ENCODE data around the gene KRT33A.
"Not testable (repeated sequence)": the region's sequence is repeated elsewhere in the genome, so short reads cannot be mapped to it uniquely, and the experiment has no call there.

The KRT33A gene

DNA sequence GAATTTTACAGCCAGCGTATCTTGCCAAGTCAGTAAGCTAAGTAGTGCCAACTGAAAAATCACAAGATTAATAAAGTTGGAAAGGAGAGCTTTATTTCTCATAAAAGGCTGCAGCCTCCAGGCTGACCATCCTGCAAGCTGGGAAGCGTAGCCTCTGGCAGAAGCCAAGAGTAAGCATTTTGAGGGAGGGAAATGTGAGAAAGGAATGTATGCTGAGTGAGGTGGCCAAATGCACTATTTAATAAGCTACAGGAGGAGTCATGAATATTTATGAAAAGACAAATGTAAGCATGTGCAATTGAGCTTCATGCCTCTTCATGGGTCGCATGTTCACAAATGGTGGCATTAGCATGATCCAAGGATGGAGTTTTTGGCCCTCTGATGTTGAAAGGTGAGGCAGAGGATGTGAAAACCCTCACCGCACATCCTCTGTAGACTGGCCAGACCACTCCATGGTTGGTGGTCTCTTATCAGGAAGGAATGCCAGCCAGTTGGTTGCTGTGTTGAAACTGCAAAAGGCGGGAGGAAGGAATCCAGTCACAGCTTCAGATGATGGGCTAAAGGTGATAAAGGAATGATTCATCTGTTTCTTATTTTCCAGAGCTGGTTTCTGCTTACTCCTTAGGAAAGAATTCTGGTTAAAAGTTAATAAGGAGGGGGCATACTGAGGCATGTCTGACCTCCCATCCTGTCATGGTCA is 9.8 kb upstream of the KRT33A start:
- DNase-seq = no peak

DNA sequence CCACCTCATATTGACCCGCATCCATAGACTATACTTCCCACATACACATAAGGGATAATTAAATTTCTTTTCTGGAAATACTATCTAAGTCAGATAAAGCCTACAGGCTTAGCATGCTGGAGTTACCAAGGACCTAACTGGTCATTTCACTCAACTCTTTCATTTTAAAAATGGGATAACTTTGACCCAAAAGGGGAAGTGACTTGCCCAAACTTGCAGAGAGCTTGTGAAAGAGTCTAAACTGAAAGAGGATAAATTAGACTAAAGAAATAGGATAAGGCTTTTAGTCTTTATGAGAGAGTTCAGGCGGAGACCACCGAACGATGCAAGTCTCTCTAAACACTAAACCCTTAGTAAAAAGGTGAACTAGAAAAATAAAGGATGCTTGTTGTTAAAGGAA is 3.9 kb upstream of the KRT33A start:
- DNase-seq = no peak

DNA sequence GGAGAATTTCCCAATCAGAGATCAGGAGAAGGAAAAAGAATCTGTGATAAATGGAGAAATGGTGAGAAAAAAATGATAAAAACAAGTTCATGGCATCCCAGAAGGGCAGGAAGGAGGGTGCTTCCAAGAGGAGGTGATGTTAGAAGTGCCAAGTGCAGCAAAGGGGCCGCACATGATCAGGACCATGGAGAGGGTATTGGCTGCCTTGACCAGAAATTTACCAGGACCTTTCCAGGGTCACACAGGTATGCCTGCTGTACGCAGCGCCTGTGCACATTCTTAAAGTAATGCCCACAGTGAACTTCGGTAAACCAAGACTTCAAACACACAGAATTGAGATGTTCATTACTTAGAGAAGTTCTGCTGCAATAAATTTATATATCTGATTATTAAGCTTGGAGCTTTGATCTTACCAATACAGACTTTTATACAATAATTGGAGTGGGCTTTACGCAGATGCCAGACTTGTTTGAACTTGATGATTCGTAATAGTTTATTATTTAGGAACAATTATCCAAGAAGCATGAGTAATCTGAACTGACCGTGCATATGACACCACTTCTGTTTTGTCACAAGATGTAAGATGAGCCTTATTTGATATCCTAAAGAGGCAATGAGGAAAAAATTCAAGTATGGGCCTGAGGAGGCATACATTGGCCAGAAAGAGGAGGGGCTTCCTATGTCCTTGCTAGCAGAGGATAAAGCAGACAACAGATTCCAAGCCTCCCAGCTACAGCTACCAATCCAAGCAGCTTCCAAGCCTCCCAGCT is 2.2 kb upstream of the KRT33A start:
- no peak for DNase-seq

DNA sequence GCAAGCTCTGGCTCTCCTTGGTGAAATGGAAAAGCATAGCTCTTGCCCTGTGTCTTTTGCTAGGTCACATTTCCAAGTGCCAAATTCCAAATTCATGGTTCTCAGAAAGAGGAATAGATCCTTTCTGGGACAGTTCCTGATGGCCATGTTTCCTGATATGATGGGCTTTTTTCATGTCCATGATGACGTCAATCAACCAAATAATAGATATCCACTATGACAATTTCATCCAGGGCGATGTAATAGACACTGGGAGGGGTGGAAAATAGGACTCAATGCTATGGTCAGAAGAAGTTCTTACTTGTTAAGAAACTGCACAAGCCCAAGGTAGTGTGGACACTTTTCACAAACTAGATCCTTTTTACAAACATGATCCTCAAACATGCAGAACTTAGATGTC is 549 bp upstream of the KRT33A start:
- DNase-seq = no peak

DNA sequence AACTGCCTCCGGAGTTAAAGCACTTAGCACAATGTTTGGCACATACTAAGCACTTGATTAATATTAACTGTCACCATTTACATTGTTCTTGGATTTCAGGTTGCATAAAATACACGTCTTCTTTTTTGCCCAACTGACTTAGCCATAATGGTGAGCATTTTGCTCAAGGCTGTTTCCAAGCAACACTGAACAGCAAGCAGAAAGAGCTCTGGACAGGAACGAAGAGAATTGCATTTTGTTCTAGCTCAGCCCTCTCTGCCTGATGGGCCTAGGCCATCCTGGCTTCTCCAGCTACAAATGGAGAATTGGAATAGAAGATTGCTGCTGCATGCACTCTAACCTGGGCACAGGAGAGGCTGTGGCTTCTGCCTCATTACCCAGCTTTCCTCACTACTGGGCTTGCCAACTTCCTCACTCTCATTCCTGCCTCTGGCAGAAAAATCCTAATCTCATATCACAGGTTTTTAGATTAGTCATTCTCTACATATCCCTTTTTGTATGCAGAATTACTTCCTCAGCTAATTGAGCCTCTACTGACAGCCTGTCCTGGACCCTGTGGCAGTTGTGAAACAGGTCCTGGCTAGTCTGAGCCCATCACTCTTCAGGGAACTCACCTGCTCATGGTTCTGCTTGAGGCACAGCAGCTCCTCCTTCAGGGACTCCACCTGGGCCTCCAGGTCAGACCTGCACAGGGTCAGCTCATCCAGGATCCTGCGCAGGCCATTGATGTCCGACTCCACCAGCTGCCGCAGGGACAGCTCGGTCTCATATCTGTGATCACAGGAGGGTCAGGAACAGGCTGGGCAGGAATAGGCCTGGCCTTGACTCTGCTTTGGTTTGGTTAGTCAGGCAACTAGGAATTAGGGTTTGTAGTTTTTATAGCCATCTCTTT is 2.5 kb downstream of the KRT33A start:
- DNase-seq = no peak

DNA sequence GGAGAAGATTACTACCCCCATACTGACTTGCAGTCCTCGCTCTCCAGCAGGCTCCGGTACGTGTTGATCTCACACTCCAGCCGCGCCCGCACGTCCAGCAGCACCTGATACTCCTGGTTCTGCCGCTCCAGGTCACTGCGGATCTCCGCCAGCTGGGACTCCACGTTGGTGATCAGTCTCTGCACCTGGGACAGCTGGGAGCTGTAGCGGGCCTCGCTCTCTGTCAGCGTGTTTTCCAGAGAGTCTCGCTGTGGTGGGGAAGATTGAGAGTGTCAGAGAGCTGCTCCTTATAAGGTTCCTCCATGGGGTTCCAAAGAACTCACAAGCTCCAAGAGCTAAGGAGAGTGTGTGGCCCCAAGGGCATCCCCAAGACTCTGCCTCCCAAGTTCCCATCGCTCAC is 4.2 kb downstream of the KRT33A start:
- not testable (repeated sequence) for DNase-seq

DNA sequence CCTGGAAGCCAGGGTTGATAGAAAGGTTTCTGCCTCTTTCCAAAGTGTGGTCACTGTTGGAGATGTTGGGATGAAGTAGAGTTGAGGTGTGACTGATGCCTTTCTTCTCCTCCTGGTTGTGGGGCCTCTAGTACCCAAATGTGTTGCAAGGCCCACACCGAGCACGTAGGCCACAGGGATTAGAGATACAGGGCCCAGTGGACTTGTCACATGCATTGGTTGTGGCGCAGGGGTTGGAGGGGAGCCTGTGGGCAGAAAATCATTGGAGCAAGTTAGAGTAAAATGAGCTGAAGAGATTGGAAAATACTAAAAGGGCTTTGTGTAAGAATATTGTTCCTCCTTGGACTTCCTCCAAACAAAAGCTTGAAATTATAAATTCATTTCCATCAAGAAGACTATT is 4.6 kb downstream of the KRT33A start:
- DNase-seq = no peak

DNA sequence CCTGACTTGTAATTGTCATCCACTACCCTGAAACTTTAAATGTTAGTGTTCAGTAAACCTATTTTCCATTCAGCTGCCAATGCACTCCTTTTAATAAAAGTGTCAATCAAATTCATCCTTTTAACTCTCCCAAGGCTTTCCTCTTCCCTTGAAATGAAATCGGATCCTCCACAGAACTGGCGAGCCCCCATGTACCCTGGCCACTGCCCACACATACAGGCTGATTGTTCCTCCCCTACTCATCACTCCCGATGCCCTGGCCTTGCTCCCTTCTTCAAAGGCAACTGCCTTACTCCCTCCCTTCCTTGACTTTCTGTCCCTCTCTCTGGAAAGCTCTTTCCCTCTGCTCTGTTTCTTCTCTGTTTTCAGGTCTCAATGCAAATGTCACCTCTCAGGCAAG is 7.6 kb downstream of the KRT33A start:
- no peak for DNase-seq

DNA sequence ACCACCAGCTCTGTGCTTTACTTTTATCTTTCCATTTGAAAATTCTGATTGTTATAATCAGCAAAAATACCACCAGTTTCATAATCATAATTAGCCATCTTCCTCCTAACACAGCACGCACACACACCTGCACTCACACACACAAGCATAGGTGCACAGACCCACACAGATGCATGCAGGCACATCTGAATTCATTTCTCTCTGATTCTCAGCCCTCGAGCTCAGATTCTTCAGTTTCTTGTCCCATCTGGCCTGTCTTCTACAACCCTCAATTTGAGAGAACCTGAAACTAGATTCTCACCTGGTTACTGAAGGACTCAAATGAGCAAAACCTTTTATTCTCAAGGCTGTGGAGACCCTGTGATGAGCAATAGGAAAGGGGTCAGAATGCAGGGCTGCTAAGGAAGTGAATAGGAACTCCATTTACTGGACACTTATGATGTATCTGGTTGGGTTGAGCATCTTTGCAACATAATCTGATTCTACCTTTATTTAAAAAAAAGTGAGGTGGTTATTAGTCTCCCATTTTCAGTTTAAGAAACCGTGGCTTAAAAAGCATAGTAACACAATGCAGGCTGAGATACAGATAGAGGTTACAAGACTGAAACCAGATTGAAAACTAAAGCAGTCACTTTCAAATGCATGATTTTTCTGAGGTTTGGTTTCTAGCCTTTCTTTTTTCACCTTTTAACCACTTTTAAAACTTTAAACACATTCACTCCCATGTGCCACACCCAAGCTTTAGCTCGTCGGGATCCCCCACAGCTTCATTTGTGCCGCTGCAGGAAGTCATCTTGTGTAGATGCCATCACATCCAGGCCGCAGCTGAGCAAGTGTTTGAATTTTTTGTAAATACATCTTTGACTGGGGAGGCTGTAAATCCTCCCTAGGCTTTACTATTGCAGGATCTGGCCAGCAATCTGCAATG is 9.4 kb downstream of the KRT33A start:
- DNase-seq = peak; percentile 83

DNA sequence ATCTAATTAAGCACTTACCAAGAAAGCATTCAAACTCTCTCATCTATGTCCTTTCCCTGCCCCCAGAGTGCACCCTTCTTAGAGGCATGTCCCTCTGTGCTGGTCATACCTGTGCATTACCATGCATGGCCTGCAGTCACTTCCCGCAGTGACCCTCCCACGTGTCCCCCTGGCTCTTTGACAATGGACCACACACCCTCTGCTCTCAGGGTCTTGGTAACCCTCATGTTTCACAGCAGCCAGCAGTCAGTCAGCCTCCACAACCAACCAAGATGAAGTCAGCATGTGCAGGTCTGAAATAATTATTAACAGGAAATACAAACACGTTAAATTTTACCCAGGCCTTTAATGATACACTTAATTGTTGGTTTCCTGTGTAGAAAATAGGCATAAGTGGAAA is 10.1 kb downstream of the KRT33A start:
- no peak for DNase-seq

DNA sequence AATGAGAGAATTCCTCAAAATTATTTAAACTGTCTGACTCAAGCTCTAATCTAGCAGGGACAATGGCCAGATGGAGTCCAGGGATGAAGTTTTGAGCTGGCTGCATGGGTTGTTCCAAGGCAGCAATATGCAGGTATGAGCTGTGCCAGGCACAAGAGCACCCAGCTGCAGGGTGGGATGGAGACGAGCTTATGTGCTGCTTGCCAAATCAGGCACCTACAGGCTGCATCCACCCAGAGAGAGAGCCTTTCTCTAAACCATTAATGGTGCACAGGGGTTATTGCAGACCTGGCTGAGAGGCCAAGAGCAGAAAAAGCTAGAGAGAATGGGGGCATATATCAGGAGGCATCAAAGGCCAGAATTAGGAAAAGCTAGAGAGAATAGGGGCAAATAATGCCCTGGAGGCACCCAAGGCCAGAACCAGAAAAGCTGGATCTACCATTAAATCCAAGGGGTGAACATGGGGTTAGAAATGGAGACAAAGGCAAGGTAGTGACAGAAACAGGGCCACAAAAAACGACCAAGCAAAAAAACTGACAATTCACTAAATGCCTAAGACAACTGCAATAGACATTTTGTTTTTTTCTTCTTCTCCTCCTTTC is 11.0 kb downstream of the KRT33A start:
- DNase-seq = no peak

DNA sequence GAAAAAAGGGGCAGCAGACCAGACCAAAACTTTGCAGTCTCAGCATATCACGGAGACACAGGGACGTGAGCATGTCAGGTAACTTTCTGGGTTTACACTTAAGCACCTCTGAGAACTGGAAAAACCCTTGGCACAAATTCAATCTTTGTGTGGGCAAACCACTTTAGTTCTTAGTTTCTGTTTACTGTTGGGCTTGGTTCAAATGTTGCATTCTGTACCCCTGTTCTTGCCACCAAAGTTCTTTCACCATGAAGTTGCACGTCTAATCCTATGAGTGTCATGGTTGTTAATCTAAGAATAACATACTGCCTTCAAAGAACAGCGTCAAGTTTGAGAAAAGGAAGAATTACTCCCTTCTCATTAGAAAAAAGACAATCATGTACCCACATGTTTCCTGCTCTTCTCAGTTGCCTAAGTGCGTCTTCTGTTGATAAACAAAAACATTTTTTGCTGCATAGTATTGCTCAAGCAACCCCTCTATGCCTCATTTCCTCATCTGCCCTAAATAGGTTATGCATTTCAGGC is 11.6 kb downstream of the KRT33A start:
- DNase-seq = peak; percentile 91

DNA sequence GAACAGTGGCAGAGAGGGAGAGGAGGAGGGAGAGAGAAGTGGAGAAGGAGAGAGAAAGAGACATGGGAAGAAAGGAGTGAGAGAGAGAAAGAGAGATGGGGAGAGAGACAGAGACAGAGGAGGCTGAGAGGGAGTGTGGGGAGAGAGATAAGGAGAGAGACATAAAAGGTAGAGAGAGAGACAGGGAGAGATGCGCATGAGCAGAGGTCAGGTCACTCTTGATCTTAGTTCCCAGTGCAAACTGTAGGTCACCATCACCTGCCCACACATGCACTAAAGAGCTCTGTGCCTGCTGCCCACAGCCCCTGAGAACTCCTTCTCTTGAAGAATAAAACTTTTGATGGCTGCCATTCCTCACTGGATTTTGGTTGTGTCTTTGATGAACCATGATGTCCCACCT is 14.9 kb downstream of the KRT33A start:
- DNase-seq = no peak

DNA sequence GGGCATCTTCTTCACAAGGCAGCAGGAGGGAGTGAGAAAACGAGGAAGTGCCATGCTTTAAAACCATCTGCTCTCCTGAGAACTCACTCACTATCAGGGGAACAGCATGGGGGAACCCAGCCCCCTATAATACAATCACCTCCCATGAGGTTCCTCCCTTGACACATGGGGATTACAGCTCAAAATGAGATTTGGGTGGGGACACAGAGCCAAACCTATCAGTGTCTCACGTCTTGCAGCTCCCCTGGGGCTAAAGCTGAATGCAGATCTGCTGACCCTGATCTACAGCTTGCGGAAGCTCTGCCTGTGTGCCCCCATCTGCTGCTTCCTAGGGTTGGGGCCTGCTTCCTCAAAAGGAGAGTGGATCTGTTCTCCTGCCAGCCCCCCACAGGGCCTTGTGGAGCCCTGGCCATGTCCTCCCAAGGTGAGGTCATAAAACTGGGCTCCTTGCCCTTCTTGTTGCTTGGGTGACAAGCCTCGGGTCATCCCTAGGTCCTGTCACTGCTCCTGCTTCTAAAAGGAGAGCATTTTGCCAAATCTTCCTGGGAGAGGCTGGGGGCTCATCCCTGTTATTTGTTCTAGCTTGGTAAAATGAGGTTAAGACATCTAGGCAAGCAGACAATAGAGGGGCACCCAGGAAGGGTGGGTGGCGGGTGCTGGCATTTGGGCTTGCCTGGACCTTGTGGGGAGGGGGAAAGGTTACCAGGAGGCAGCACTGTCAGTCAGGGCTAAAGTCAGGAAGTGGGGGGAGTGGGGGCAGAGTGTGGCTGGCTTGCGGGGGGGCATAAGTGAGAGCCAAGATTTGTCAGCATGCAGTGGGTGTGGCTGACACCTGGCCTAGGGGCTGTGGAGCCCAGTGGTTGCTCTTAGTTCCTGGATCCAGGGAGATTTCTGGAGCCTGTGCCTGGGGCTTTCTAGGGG is 16.0 kb downstream of the KRT33A start:
- no peak for DNase-seq

DNA sequence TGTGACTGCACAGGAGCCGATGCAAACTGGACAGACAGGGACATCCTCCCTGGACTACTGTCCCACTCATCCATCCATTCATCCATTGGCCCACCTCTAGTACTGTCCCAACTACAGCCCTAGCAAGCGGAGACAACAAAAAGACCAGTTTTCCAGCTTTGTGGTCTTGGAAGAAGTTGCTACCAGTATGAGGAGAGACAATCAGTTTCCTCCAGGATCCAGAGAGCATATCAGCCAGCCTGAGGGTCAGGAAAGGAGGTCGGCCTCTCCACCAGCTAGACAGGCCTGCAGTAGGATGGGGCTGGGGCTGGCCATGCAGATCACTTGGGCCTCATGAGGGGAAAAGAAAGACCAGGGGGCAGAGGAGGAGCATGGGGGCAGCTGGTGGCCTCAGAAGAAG is 16.8 kb downstream of the KRT33A start:
- no peak for DNase-seq

DNA sequence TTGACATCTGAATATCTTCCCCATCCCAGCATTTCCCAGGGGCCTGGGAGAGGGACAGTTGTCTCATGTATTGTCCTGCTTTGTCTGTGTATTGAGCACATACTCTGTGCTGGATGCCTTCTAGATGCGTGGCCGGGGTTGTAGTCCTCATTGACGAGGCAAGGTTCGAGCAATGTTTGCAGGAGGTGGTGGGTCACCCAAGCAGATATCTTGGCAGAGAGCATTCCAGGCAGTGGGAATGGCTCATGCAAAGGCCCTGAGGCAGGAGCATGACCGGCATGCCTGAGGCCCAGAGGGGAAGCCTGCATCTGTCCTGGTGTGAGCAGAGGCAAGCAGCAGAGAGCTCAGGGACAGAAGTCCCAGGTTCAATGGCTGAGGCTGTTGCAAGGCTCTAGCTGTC is 17.5 kb downstream of the KRT33A start:
- DNase-seq = no peak

DNA sequence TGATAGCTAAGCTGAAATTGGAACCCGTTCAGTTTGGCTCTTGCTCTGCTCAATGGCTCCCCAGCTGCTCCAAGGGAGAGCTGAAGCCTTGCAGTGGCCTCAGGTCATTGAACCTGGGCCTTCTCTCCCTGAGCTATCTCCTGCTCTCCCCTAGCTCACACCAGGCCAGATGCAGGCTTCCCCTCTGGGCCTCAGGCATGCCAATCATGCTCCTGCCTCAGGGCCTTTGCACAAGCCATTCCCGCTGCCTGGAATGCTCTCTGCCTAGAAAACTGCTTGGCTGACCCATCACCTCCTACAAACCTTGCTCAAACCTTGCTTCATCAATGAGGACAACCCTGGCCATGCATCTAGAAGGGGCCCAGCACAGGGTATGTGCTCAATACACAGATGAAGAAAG is 18.4 kb downstream of the KRT33A start:
- no peak for DNase-seq

DNA sequence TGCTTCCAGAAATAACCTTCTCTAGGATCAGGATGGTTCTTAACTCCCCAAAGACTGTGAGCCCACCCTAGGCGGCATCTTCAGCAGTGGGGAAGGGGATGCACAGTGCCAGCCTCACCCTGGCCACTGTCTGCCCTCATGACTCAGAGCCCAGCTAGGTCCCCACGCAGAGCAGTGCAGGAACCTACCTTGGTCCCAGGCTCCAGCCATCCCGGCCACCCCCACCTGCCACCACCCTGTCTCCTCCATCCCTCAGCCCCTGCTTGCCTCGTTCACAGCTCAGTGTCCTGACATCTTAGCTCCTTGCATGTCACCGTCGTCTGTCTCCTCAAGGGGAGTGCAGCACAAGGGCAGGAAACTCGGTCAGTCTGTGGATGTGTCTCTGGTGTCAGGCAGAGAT is 19.0 kb downstream of the KRT33A start:
- DNase-seq = no peak

DNA sequence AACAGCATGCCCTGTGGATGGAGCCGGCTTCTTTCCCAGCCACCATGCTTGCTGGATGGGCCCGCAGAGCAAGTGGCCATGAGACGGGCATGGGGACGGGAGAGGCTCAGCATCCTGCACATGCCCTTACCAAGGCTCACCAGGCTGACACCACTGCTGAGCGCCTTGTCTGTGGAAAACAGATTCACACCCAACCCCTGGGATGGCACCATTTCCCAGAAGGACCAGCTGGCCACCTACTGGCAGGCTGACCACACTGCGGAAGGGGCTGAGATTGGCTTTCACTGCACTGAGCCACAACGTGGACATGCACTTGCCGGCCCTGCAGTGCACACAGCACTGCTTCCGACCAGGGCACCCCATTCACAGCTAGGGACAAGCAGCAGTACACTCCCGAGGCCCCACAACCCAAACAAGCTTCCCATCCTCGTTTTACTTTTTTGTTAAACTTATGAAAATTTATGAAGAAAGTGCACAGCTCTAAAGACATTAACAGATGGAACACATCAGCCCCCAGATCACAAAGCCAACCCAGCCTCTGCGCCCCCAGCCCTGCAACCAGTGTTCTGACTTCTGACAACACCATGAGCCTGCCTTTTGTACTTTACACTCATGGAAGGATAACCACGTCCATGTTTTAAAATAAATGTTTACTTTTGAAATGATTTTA is 21.2 kb downstream of the KRT33A start:
- DNase-seq = no peak

DNA sequence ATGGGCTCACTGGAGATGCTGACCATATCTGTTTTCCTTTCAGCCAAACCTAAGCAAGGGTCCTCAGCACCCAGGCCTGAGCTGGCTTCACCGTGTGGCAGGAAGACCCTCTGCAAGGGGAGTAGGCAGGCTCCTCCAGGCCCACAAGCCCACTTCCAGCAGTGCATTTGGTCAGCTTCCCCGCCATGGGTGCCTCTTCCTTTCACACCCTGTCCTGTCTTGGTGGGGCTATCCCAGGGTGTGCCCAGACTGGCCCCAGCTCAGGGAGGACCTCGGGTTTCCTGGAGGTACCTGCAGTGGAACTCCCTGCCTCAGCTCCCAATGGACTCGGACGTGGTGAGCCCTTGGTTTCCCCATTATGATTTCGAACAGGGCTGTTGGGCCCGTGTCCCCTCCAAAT is 22.4 kb downstream of the KRT33A start:
- DNase-seq = no peak

Measured in central memory CD4-positive, alpha-beta T cell (primary cell).